Measurements from ENCODE around the gene SCFD2.
"Not testable (repeated sequence)": the region's sequence is repeated elsewhere in the genome, so short reads cannot be mapped to it uniquely, and the experiment has no call there.

The SCFD2 gene

DNA sequence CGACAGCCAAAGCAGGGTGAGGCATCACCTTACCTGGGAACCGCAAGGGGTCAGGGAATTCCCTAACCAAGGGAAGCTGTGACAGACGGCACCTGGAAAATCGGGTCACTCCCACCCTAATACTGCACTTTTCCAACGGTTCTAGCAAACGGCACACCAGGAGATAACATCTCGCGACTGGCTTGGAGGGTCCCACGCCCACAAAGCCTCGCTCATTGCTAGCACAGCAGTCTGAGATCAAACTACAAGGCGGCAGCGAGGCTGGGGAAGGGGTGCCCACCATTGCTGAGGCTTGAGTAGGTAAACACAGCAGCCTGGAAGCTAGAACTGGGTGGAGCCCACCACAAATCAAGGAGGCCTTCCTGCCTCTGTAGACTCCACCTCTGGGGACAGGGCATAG, 25.7 kb downstream of the SCFD2 start:
- not testable (repeated sequence) for DNase-seq

DNA sequence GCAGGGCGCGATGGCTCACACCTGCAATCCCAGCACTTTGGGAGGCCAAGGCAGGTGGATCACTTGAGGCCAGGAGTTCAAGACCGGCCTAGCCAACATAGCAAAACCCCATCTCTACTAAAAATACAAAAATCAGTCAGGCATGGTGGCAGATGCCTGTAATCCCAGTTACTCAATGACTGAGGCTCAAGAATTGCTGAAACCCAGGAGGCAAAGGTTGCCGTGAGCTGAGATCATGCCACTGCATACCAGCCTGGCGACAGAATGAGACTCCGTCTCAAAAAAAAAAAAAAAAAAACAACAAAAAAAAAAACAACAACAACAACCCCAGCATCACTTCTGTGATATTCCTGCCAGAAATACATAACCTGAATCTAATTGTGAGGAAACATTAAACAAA, 30.9 kb downstream of the SCFD2 start:
- not testable (repeated sequence) for DNase-seq

DNA sequence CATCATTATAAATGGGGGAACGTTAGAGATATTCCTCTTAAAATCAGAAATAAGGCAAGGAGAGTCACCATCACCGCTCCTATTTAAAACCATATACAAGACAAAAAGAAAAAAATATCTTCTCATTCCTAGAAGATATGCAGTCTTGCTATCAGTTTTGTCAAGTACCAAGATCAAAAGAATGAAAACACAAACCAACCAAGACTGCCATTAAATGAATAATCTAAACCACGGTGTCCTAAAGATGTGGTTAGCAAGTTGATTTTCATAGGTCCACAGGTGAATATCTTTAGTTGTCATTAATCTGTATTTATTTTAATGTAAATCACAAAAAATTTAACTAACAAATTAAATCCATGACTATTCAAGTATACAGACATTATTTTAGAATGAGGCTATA, 39.3 kb downstream of the SCFD2 start:
- no peak for DNase-seq

DNA sequence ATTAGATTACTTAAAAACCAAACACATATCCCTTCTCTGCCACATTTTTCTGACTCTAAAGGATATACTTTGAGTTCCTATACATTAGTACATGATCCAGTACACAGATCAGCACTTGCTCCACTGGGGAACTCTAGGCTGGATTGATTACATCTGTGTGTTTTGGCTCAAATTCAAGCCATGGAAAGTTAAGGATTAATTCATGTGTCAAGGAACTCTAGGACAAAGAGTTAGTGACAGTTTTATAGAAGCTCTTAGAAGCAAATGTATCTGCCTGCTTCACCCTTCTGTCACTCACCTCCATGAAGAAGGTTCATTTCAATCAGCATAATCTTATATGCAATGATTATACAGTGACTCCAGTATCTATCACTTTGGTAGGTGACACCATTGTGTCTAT, 43.2 kb downstream of the SCFD2 start:
- no peak for DNase-seq

DNA sequence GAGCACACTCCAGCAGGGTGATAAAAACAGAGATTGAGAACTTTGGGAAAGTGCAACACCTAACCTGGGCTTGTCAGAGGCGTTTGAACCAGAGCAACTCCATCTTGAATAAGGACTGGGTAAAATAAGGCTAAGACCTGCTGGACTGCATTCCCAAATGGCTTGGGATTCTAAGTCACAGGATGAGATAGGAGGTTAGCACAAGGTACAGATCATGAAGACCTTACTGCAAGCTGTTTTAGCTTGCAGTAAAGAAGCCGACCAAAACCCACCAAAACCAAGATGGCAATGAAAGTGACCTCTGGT, 43.9 kb downstream of the SCFD2 start:
- no peak for DNase-seq

DNA sequence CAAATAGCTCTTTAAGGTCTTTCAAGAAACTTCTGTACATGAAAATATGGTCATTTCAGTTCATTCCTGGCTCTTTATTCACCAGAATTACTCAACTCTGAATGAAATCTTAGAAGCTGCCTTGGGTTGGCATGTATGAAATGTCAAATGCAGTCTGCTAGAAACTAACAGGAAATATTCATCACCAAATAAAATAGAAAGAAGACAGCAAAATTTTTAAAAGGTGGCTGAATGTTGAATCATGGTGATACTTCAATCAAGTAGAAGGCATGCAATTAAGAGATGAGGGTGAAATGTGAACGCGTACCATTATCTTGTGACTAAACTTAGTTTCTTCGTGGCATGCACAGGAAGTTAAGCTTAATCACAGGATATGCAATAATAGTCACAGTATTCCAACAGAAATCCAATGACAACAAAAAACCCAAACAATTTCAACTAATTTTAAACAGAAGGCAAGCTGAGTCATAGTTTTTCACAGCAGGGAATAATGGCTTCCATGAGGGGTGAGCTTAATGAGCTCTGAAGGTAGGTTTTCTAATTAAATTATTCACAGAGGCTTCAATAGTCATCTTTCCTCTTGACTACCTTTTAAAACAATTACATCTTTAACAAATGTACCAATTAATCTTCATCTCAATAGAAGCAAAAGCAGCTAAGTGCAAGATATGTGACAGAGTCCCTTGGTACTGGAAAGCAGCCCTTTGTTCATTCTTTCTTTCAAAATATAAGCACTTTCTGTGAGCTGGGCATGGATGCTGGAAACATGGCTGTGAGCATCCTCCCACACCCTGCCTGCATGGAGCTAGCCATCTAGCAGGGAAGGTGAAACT, 44.5 kb downstream of the SCFD2 start:
- DNase-seq, result no peak

DNA sequence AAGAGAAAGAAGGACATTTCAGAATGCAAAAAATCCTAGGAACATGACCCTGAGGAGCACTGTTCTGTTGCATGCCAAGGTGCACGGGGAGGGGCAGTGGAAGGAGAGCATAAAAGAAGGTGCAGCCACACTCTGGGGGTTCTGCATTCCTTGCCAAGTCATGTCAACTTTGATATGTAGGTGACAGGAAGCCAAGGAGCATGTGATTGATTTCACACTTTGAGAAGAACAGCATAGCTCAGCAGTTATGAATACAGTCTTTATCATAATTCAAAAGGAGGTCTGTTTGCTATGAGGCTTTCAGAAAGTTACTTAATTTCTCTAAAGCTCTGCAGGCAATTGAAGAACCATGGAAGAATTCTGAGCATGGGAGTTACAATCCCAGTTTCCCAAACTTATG, 50.6 kb downstream of the SCFD2 start:
- no peak for DNase-seq

DNA sequence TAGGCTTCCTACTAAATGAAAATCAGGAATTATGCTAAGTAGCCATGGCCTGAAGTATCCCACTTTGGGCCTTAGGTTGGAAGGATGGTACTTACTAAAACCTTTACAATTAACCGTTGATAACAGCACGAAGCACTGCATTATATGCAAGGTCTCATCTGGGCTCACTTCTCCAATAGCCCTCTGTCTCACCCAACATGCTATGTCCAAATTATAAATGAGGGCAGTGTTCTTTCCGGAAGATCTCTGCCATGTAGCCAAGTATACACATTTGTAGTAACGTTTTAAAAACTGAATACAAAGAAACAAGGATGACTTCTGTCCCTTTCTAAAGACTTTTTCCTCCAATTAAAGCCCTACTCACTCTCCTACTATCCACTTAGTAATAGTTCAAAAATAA, 51.6 kb downstream of the SCFD2 start:
- DNase-seq, result no peak

DNA sequence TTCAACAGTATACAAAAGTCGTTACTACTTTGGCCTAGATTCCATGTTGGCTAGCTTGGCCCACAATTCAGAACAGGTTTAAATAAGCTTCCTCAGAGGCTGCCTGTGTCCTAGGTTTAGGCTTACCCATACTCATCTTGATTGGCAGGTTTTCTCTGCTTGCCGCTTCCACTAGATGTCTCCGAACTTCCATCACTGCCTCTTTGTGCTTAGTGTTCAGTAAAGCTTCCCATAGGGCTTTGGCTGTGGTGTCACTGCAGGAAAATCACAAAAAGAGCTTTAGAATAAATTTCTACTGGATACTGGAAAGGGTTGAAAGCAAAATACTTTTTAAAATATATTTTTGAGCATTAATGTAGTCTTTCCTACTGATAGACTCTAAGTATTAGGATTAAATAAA, 52.4 kb downstream of the SCFD2 start:
- no peak for DNase-seq

DNA sequence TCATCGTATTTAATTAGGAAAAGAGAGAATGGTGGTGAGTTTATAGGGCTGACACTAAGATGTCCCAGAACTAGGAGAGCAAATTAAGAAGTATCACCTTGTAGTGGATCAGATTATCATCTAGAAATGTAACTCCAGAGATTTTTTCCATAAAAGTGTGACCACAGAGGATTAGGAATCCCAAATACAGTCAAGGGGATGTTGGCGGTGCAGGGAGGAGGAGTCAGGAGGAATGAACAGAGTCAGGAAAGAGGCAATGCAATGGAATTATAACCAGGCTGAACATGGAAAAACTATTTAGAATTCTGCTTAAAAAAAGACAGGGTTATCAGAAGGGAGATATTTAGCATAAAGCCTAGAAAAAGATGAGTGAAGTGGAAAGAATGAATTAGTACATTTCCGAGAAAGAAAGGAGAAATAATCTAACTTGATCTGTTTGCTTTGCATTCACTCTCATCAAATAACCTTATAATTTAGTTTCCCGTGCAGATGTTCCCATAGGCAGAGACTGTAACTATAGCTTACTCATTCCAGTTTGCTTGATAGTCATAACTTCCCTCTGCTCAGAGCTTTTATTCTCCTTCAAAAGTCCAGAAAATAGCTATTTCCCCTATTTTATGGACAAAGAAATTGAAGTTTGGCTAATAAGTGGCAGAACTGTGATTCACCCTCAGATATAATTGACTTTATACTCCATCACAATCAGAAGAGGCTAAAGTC, 56.4 kb downstream of the SCFD2 start:
- DNase-seq, result no peak

DNA sequence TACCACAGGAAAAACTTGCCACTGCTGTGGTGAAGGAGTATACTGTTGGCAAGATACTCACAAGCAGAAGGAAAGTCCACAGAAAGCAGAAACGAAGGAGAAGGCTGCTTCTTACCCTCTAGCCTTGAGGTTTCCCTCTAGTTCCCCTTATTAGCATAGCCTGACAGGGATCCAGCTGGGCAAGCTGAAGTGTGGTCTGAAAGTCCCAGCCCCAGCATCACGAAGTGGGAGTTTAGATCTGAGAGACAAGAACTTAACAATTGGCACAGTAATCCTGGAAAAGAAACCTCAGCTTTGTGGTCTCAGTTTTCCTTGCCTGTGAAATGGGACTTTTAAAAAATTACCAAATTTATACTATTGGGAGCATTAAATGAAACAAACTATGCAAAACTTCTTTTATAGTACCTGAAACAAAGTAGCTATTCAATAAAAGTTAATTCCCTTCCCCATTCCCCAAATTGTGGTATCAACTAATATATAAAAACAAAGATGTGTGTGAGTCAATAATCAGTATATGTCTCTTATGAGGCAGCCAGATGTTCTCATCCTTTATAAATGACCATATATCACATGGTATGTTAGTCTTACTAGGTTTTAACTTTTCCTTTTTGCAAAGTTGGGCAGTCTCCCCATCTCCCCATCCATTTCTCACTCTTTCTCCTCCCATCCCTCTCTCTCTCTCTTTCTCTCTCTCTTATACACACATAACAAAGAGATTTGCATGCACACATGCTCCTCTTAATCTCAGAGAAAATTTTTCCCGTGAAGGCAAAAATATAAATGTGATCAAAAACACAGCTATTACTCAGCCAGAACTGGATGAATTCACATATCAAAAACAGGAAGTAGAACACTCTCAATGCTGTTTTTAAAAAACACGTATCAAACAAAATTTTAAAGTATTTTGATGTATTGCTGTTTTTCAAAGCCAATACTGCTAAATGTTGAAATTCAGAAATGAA, 57.8 kb downstream of the SCFD2 start:
- DNase-seq, result no peak

DNA sequence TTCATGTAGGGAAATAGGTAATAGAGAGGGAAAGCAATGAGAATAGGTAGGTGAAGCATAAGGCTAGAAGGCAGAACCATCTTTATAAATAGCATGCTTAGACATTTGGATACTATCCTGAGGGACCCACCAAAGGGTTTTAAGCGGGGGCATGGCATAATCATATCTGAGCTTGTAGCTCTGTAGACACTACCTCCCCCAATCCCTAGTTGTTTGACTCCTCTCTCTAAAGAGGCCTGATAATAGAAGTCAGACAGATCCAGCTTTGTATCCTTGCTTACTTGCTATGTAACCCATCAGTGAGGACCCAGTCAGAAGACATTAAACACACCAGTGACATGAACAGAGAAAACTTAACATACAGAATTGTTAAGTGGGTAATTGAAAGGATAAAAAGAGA, 58.7 kb downstream of the SCFD2 start:
- no peak for DNase-seq

DNA sequence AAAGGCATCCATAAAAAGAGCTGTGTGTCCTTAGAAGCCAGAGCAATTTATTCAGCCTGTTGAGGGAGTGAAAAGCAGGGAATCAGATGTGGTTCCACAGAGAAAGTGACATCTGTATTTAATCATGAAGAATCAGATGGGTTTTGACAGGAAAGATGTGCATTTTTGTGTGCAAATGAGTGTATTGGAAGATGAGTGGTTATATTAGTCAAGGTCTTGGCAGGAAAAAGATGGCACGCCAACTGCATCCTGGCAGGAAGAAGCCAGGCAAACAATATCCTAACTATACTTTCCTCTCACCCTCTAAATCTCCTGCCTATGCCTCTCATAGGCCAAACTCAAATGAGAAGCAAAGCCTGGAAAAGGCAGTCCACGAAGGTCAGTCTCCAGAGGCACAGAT, 59.1 kb downstream of the SCFD2 start:
- no peak for DNase-seq

DNA sequence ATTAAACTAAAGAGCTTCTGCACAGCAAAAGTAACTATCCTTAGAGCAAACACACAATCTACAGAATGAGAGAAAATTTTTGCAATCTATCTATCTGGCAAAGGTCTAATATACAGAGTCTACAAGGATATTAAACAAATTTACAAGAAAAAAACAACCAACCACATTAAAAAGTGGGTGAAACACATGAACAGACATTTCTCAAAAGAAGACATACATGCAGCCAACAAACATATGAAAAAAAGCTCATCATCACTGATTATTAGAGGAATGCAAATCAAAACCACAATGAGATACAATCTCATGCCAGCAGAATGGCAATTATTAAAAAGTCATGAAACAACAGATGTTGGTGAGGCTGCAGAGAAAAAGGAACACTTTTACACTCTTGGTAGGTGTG, 73.7 kb downstream of the SCFD2 start:
- DNase-seq, result not testable (repeated sequence)

DNA sequence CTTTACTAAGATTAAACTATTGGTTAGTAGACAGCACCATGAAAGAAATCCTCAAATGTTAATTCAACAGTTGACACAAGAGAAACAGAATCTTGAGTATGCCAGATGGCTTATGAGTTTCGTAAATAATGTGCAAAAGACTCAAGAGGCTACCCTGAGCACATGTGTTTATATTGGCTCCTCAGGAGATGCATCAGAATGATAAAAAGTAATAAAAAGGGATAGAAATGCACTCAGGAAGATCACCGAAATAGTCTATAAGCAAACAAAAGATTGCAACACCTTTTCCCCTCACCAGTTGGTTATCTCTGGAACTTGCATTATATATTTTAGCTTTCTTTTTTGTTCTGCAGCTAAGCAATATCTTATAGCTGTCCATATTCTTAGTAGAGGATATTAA, 84.4 kb downstream of the SCFD2 start:
- no peak for DNase-seq

DNA sequence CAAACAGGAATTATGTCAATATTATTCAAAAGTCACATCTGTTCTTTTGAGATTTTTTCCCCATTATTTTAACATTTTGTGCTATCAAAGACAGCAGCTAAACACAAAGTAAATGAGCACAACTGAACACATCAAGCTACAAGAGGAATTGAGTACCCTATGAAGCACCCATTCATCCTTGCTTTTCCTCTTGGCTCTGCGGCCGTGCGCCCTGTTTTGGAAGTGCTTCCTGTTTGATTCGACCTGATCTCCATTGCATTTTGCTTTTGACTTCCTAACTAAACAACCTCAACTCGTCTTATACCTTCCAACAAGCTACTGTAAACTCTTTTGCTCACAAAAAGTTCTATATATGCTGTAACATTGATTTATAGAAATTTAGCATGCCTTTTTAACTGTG, 85.0 kb downstream of the SCFD2 start:
- no peak for DNase-seq

DNA sequence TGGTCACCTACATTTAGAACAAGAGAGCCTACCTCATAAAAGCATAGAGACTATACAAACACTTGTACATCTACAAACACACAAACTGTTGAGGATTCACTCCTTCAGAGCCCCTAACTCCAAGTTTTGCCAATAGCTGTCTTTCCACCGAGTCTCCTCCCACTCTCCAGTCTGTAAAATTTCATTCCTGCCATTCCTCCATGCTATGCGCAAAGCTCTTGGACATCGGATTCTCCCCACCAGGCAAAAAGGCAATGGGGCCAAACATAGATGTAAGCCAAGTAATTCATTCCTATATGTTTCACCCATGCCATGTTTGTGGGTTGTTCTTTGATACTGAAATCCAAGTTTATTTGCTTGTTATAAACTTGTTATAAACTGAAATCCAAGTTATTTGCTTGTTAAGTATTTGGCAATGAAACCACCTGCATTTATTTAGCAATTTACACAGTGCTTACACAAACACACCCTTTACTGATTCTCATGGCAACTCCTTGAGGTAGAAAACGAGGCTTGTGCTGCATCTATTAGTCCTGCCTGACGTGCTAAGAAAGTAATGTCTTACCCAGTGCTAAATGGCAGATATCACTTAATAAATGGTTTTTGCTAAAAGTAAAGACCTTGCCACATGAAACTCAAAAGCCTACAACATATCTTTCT, 91.1 kb downstream of the SCFD2 start:
- DNase-seq, result no peak

DNA sequence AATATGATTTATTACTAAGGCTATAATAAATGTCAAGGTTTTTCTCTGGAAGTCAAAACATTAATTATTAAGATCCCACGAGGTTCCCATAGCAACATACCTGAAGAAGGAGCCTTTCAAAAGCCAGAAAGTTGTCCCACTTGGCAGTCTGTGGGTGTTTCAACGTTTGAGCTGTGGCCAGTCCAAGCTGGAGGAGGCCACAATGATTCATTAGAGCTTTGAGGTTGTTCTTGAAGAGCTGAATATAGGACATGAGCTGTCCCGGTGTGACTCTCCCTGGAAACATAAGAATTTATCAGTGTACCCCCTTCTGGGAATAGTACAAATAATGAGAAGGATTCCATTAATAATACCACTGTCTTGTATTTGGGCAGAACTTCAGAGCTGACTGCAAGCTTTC, 92.1 kb downstream of the SCFD2 start:
- no peak for DNase-seq

DNA sequence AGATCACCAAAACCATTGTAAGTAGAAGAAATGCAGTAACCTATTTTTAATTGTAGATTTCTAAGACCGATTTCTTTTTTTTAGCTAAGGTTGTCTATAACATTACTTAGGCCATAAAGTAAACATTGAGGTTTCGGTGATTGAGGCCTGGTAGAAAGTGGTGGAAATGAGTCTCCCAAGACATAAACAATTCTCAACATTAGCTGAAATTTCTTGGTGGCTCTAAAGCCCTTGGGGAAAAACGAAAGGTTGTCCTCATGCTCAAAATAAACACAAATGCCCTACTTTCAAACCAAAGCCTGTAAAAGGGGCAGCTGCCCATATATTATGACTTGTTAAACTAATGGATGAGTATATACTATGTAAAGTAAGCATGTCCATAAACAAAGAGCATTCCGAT, 98.8 kb downstream of the SCFD2 start:
- no peak for DNase-seq

DNA sequence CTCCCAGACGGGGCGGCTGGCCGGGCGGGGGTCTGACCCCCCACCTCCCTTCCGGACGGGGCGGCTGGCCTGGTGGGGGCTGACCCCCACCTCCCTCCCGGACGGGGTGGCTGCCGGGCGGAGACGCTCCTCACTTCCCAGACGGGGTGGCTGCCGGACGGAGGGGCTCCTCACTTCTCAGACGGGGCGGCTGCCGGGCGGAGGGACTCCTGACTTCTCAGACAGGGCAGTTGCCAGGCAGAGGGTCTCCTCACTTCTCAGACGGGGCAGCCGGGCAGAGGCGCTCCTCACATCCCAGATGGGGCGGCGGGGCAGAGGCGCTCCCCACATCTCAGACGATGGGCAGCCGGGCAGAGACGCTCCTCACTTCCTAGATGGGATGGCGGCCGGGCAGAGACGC, 109.9 kb downstream of the SCFD2 start:
- DNase-seq, result not testable (repeated sequence)

DNA sequence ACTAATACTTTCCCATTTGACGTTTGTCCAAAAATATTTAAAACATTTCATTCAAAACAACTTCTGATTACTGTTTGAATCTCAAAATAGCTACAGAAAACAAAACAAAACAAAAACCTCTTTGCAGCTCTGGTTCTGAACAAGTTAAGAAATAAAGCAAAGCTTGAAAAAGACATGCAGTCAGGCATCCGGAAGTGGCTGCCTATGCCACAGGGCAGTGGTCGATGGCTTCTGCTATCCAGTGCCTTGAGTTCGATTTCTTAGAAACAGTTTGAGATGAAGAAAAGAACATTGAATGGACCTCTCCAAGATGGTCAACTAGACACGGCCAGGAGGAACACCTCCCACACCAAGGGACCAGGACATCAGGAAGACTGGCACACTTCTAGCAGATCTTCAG, 125.3 kb downstream of the SCFD2 start:
- no peak for DNase-seq

DNA sequence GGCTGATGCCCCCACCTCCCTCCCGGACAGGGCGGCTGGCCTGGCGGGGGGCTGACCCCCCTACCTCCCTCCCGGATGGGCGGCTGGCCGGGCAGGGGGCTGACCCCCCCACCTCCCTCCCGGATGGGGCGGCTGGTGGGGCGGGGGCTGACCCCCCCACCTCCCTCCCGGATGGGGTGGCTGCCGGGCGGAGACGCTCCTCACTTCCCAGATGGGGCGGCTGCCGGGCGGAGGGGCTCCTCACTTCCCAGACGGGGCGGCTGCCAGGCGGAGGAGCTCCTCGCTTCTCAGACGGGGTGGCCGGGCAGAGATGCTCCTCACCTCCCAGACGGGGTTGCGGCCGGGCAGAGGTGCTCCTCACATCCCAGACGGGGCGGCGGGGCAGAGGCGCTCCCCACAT, 127.5 kb downstream of the SCFD2 start:
- DNase-seq, result not testable (repeated sequence)

DNA sequence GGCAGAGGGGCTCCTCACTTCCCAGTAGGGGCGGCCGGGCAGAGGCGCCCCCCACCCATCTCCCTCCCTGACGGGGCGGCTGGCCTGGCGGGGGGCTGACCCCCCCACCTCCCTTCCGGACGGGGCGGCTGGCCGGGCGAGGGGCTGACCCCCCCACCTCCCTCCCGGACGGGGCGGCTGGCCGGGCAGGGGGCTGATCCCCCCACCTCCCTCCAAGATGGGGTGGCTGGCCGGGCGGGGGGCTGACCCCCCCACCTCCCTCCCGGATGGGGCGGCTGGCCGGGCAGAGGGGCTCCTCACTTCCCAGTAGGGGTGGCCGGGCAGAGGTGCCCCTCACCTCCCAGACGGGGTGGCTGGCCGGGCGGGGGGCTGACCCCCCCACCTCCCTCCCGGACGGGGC, 128.1 kb downstream of the SCFD2 start:
- DNase-seq, result not testable (repeated sequence)
